Prostate gland (tissue), 2 donors: ENCODE data around the gene NHLH2.

Source experiments
- POLR2A ChIP-seq: fragments of 450-650 bp; IDR thresholded peaks from one replicate; pipeline ENCODE4 v1.6.1; 2016; ENCODE audit warnings: antibody characterized with exemption, mild to moderate bottlenecking
- POLR2AphosphoS5 ChIP-seq: sonication (generic); formaldehyde crosslinking; IDR thresholded peaks from one replicate; pipeline ENCODE4 v1.6.1; 2017; ENCODE audit warnings: antibody characterized with exemption
- TF ChIP-seq, protein P1 (sequence below), 4 experiments: fragments of 200-600 bp in 2 of 4; fragments of 450-650 bp in 2 of 4; sonication (generic) in 2 of 4; IDR thresholded peaks; 1 replicate in 3 of 4; 2 replicates in 1 of 4; pipeline ENCODE4 v1.5.1; 2016 to 2019; ENCODE audit warnings: antibody characterized with exemption in 4 of 4, mild to moderate bottlenecking in 2 of 4, moderate library complexity in 2 of 4

GRCh38 chr1:115837740-115838421 lies 3.0 kb downstream of the NHLH2 start:
- TF ChIP-seq, protein P1, sequence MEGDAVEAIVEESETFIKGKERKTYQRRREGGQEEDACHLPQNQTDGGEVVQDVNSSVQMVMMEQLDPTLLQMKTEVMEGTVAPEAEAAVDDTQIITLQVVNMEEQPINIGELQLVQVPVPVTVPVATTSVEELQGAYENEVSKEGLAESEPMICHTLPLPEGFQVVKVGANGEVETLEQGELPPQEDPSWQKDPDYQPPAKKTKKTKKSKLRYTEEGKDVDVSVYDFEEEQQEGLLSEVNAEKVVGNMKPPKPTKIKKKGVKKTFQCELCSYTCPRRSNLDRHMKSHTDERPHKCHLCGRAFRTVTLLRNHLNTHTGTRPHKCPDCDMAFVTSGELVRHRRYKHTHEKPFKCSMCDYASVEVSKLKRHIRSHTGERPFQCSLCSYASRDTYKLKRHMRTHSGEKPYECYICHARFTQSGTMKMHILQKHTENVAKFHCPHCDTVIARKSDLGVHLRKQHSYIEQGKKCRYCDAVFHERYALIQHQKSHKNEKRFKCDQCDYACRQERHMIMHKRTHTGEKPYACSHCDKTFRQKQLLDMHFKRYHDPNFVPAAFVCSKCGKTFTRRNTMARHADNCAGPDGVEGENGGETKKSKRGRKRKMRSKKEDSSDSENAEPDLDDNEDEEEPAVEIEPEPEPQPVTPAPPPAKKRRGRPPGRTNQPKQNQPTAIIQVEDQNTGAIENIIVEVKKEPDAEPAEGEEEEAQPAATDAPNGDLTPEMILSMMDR (IDR thresholded peaks at IDR 0.05) = no peak
- TF ChIP-seq POLR2AphosphoS5 (no peak), POLR2A (no peak)
